22Rv1 (cell line): ENCODE measurements around the gene PHYKPL.
"Not testable (repeated sequence)": the region's sequence is repeated elsewhere in the genome, so short reads cannot be mapped to it uniquely, and the experiment has no call there.

Experiments
- H3K27ac ChIP-seq: fragments of 450-650 bp; 2 replicates; pipeline ENCODE4 v1.5.1; 2017
- ZFX ChIP-seq: fragments of 450-650 bp; IDR thresholded peaks from 2 replicates; pipeline ENCODE4 v1.6.1; 2017; ENCODE audit warnings: antibody characterized with exemption, borderline replicate concordance
- TF ChIP-seq, protein P1 (sequence below): fragments of 450-650 bp; IDR thresholded peaks from 2 replicates; pipeline ENCODE4 v1.5.1; 2017; ENCODE audit warnings: mild to moderate bottlenecking

The PHYKPL gene

DNA sequence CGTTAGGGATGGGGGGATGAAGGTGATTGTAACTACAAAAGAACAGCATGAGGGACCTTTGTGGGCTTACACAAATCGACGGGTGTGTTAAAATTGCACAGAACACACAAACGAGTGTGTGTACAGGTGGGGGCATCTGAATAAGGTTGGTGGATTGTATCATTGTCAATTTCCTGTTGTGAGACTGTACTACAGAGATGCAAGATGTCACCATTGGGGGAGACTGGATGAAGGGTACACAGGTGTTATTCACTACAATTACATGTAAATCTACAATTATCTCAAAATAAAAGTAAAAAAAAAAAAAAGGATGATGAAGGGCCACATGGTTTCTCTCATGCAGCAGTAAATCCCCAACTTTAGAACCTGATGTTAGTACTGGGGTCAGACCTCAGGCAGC lies 31.4 kb upstream of the PHYKPL start:
- TF ChIP-seq, protein P1, sequence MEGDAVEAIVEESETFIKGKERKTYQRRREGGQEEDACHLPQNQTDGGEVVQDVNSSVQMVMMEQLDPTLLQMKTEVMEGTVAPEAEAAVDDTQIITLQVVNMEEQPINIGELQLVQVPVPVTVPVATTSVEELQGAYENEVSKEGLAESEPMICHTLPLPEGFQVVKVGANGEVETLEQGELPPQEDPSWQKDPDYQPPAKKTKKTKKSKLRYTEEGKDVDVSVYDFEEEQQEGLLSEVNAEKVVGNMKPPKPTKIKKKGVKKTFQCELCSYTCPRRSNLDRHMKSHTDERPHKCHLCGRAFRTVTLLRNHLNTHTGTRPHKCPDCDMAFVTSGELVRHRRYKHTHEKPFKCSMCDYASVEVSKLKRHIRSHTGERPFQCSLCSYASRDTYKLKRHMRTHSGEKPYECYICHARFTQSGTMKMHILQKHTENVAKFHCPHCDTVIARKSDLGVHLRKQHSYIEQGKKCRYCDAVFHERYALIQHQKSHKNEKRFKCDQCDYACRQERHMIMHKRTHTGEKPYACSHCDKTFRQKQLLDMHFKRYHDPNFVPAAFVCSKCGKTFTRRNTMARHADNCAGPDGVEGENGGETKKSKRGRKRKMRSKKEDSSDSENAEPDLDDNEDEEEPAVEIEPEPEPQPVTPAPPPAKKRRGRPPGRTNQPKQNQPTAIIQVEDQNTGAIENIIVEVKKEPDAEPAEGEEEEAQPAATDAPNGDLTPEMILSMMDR, result no peak
- TF ChIP-seq ZFX, result no peak
- H3K27ac ChIP-seq, result no peak overlapping the region

DNA sequence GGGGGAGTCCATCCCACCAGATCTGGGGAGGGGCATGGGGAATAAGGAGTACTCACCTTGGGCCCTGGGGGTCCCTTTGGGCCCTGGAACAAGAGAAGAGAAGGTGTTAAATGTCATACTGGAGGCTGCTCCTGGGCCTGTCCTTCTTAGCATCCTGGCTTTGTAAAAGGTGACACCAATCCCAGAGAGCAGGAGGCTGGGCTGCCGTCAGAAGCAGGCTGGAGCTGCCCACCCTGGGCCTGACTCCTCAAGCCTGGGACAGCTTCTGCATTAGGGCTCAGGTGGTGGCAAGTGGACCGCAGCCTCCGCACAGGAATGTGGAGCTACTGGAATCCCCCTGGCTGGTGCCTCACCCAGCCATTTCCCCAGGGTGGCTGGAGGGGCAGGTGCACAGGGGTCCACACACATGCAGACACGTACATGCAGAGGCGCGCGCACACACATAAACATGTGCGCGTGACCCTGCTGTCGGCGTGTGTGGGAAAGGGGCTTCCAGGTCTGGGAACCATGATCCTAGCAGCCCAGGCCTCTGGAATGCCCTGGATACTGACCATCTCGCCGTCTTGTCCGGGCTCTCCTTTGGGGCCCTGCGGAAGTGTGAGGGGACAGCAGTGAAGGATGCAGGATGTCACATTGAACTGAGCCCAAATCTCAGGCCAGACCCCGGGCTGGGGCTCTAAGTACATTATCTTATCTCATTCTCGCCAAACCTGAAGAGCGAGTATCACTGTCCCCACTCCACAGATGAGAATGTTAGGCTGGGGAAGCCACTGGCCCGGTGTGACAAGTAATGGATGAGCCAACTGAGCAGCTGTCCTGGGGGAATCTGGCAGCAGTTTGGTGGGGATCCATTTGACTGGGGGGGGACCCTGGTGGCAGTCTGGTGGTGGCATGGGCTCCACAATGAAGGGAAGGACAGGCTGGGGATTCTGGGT lies 29.3 kb upstream of the PHYKPL start:
- TF ChIP-seq, protein P1, result no peak
- TF ChIP-seq ZFX, result no peak
- no peak overlapping the region for H3K27ac ChIP-seq

DNA sequence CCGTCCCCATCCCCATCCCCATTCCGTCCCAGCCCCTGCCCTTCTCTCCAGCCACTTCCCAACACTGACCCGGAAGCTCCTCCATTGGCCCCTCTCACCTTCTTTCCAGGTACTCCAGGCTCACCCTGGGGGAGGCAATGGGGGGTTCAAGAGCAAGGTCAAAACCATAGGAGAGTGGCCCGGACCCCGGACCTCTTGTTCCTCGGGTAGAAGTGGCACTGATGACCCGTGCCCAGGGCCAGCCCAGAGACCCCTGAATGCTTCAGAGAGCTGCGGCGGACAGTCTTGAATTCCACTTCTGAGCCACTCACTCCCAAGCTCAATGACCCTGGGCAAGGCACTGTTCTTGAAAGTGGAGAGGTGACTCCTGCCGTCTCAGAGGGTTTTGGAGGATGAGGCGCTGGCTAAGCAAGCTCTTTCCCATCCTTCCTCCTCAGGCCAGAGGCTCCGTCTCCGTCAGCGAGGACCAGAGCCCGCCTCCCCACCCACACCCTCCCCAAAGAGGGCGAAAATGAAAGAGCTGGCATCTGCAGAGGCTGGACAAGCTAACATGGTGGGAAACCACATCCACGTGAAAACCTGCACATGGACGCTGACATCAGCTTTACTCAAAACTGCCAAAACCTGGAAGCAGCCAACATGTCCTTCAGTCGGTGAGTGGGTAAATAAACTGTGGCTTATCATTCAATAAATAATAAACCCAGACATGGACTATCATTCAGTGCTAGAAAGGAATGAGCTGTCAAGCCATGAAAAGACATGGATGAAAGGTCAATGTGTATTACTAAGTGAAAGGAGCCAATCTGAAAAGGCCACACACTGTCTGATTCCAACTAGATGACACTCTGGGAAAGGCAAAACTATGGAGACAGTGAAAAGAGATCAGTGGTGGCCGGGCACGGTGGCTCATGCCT lies 27.3 kb upstream of the PHYKPL start:
- no peak overlapping the region for H3K27ac ChIP-seq
- TF ChIP-seq, protein P1, result no peak
- no peak for TF ChIP-seq ZFX

DNA sequence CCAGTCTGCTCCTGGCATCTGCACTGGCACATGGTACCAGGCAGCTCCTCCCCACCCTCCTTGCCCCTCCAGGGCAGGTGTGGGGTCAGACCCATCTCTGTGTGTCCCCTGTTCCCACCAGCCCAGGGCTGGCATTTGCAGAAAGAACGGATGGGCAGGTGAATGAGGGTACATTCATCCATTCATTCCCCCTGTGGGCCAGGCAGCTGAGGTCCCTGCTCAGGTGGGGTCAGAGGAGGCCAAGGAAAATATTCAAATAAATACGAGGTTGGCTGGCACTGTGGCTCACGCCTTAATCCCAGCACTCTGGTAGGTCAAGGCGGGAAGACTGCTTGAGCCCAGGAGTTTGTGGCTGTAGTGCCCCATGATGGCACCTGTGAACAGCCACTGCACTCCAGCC lies 25.0 kb upstream of the PHYKPL start:
- no peak overlapping the region for H3K27ac ChIP-seq
- TF ChIP-seq, protein P1, result no peak
- TF ChIP-seq ZFX, result no peak

DNA sequence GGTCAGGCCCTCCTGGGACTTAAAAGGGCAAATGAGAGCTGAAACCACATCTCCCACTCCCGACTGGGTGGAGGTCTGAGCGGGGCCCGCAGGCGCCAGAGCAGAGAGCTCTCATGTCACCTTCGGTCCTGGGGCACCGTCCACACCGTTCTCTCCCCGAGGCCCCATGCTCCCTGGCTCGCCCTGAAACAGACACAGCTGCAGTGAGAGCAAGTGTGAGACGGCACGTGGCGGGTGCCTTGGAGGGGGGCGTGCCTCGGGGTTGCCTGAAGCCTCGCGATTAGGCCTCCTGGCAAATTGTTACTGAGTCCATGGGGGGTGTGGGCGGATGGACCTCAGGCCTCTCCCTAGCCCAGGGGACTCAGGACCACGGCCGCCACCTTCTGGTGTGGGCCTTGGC lies 24.1 kb upstream of the PHYKPL start:
- H3K27ac ChIP-seq, result no peak overlapping the region

DNA sequence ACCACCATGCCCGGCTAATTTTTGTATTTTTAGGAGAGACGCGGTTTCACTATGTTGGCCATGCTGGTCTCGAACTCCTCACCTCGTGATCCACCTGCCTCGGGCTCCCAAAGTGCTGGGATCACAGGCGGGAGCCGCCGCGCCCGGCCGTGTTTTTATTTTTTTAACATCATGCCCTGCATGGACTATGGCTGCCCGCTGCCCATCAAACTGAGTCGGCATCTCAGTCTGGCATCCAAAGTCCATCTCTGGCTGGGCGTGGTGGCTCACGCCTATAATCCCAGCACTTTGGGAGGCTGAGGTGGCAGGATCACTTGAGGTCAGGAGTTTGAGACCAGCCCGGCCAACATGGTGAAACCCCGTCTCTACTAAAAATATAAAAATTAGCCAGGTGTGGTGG lies 21.0 kb upstream of the PHYKPL start:
- not testable (repeated sequence) for H3K27ac ChIP-seq

More for the DNA sequence above, 24.1 kb upstream of the PHYKPL start:
- TF ChIP-seq ZFX, result no peak
- TF ChIP-seq, protein P1, result no peak

DNA sequence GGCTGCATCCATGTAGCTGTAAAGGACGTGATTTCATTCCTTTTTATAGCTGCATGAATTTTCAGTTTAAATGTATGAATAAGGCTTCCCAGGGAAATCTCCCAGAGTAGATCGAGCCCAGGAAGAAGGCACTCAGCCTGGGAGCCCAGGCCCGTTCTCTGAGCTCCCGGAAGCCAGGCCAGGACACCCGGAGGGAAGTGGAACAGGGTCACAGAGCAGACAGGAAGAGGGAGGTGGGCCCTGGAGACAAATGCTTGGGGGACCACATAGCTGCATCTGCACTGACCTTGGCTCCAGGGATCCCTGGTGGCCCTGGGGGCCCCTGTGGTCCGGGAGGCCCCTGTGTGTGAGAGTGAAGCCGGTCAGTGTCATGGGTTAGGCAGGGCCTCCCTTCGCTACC lies 19.7 kb upstream of the PHYKPL start:
- no peak overlapping the region for H3K27ac ChIP-seq

More for the DNA sequence above, 19.7 kb upstream of the PHYKPL start:
- TF ChIP-seq, protein P1, result no peak
- no peak for TF ChIP-seq ZFX
